GM12878 (cell line): ENCODE measurements around the gene KAZN. TPM values are rescaled to one million over a fixed set of nuclear protein-coding genes. Genes with fewer than 3 reads are reported as not detected.

Experiments used
- ATAC-seq: fragments of 200-7000 bp; cut with Tn5 transposase; 3 replicates; pipeline ENCODE4 v1.9.1; 2020; ENCODE audit warnings: mild to moderate bottlenecking, moderate library complexity
- BruUV-seq: library from RNA; stranded (reverse); fragments of 400-500 nt; replicated peaks from 2 replicates; lab custom pipeline; 2021; lab: Mats Ljungman, UMichigan
- CTCF ChIA-PET: fragments of 300-600 bp; sonication (Branson Sonifier 250); formaldehyde crosslinking; extraction: SDS; loops from one replicate; lab custom pipeline; 2021; ENCODE audit warnings: inconsistent platforms; lab: Yijun Ruan, JAX
- POLR2A ChIA-PET: fragments of 350-600 bp; formaldehyde crosslinking; extraction: SDS; loops from one replicate; lab custom pipeline; 2021; ENCODE audit warnings: inconsistent platforms; lab: Charles Lee
- RAD21 ChIA-PET: fragments of 300-600 bp; sonication (Branson Sonifier 250); formaldehyde crosslinking; loops from one replicate; lab custom pipeline; 2023; ENCODE audit warnings: antibody characterized with exemption; ENCODE audit not compliant: unreplicated experiment; lab: Charles Lee
- SMC1A ChIA-PET: fragments of 300-600 bp; sonication (Branson Sonifier 250); formaldehyde crosslinking; loops from one replicate; lab custom pipeline; 2023; ENCODE audit not compliant: unreplicated experiment, uncharacterized antibody; lab: Charles Lee
- DNase-seq: peaks from one replicate; pipeline ENCODE4 v3.0.0-alpha.2; 2011; ENCODE audit warnings: low read depth, low spot score
- FAIRE-seq: peaks from 3 replicates; lab custom pipeline; 2011; peaks lifted over from hg19 to GRCh38; lab: Jason Lieb, UNC
- H2AFZ ChIP-seq: 2 replicates; pipeline ENCODE4 v1.6.0; 2011; ENCODE audit warnings: low read depth, low read length, control low read depth; ENCODE audit not compliant: control insufficient read depth
- H3K27ac ChIP-seq: 2 replicates; pipeline ENCODE4 v1.5.1; 2011; ENCODE audit warnings: control low read depth; ENCODE audit not compliant: control insufficient read depth, insufficient read depth
- H3K27me3 ChIP-seq, 2 experiments: replicated peaks in 1 of 2; 2 replicates each; pipeline versions ENCODE4 v1.6.0 to v1.6.1; 2011; ENCODE audit warnings: low read length in 1 of 2; ENCODE audit not compliant: control insufficient read depth in 2 of 2, insufficient read depth in 2 of 2
- H3K36me3 ChIP-seq, 2 experiments: 2 replicates each; pipeline ENCODE4 v1.5.1; 2011; ENCODE audit warnings: low read length in 1 of 2; ENCODE audit not compliant: control insufficient read depth in 2 of 2, insufficient read depth in 2 of 2
- H3K4me1 ChIP-seq: 2 replicates; pipeline ENCODE4 v1.6.1; 2011; ENCODE audit warnings: mild to moderate bottlenecking, low read length, moderate library complexity, mixed read lengths; ENCODE audit not compliant: control insufficient read depth, insufficient read depth
- H3K4me2 ChIP-seq: 2 replicates; pipeline ENCODE4 v1.6.0; 2011; ENCODE audit warnings: control low read depth; ENCODE audit not compliant: control insufficient read depth, insufficient read depth
- H3K4me3 ChIP-seq: fragments of 200-600 bp; sonication (generic); 2 replicates; pipeline ENCODE4 v1.5.1; 2016
- H3K79me2 ChIP-seq: 2 replicates; pipeline ENCODE4 v1.6.0; 2011; ENCODE audit warnings: low read length; ENCODE audit not compliant: control insufficient read depth, insufficient read depth
- H3K9ac ChIP-seq: 2 replicates; pipeline ENCODE4 v1.8.0; 2011; ENCODE audit warnings: low read length, control low read depth, mixed read lengths; ENCODE audit not compliant: control insufficient read depth, insufficient read depth
- H3K9me3 ChIP-seq: replicated peaks from 3 replicates; pipeline ENCODE4 v1.5.1; 2011; ENCODE audit warnings: mild to moderate bottlenecking, low read length; ENCODE audit not compliant: control insufficient read depth, insufficient read depth
- H4K20me1 ChIP-seq: 2 replicates; pipeline ENCODE4 v1.6.0; 2011; ENCODE audit not compliant: control insufficient read depth, insufficient read depth
- CHD1 ChIP-seq: IDR thresholded peaks from 2 replicates; pipeline ENCODE4 v1.6.1; 2012; ENCODE audit warnings: low read depth, low read length, improper control_type of control experiment
- DPF2 ChIP-seq: fragments of 450-650 bp; IDR thresholded peaks from 2 replicates; pipeline ENCODE4 v1.6.1; 2017; ENCODE audit warnings: mild to moderate bottlenecking
- MLLT1 ChIP-seq: fragments of 450-650 bp; IDR thresholded peaks from 2 replicates; pipeline ENCODE4 v1.6.1; 2016; ENCODE audit warnings: mild to moderate bottlenecking
- NR2C1 ChIP-seq: fragments of 450-650 bp; IDR thresholded peaks from 2 replicates; pipeline ENCODE4 v1.6.1; 2017; ENCODE audit warnings: antibody characterized with exemption, mild to moderate bottlenecking, moderate library complexity
- PRDM15 ChIP-seq: fragments of 450-650 bp; formaldehyde crosslinking; IDR thresholded peaks from 2 replicates; pipeline ENCODE4 v1.4.0; 2020; ENCODE audit warnings: mild to moderate bottlenecking, moderate library complexity
- SMC3 ChIP-seq: IDR thresholded peaks from 2 replicates; pipeline ENCODE4 v1.6.1; 2011; ENCODE audit warnings: low read length, improper control_type of control experiment, borderline replicate concordance
- TBL1XR1 ChIP-seq: IDR thresholded peaks from 2 replicates; pipeline ENCODE4 v1.6.1; 2012; ENCODE audit warnings: low read depth, low read length, improper control_type of control experiment
- ZBTB40 ChIP-seq: fragments of 450-650 bp; IDR thresholded peaks from 2 replicates; pipeline ENCODE4 v1.6.1; 2016; ENCODE audit warnings: mild to moderate bottlenecking, moderate library complexity, borderline replicate concordance
- WGBS: methylation state at CpG from one replicate; pipeline ENCODE4 v1.1.6; 2016; ENCODE audit warnings: low lambda C conversion rate; ENCODE audit not compliant: insufficient replicate concordance, insufficient coverage; ENCODE audit errors: missing lambda C conversion rate; 5-methylcytosine and 5-hydroxymethylcytosine counted together
- in situ Hi-C: fragments of 300-500 bp; cut with MboI; formaldehyde crosslinking; loops from 9 replicates; pipeline ENCODE4 v1.14.3; 2018; ENCODE audit warnings: mixed read lengths
- intact Hi-C: fragments of 100-400 bp; cut with micrococcal nuclease; formaldehyde crosslinking; loops from one replicate; pipeline ENCODE4 v1.14.2; 2022; ENCODE audit not compliant: unreplicated experiment
- polyA plus RNA-seq, 11 experiments: library from polyadenylated mRNA; depleted of rRNA in 4 of 11; unstranded in 6 of 11; stranded (reverse) in 5 of 11; fragments of >200 nt; fragmentation: Nextera tagmentation in 4 of 11; fragmentation: Illumina TruSeq in 1 of 11; extraction: Ambion mirVana in 4 of 11; extraction: Trizol in 1 of 11; gene quantifications; 1 replicate in 1 of 11; 2 replicates in 10 of 11; pipeline versions ENCODE4 v1.2.1 to v1.2.3, GENCODE V29; 2011 to 2016; ENCODE audit warnings: inconsistent platforms in 2 of 11, missing spikeins in 2 of 11, low read depth in 1 of 11
- total RNA-seq, 4 experiments: library from RNA; depleted of rRNA in 3 of 4; stranded (reverse); fragments of >200 nt in 3 of 4; fragmentation: Illumina TruSeq in 1 of 4; extraction: Trizol in 1 of 4; gene quantifications; 2 replicates each; pipeline versions ENCODE4 v1.2.1 to v1.2.3, GENCODE V29; 2013 to 2021
- TF ChIP-seq, protein P1 (sequence below): fragments of 450-650 bp; IDR thresholded peaks from 2 replicates; pipeline ENCODE4 v1.6.1; 2017; ENCODE audit warnings: borderline replicate concordance

KAZN gene
- total and polyA plus RNA-seq, 10 of the 15 experiments (the other 5 are each of a cell fraction or from before 2014, with no cell fraction given), result 0.72 to 4.0 (median 1.2) TPM

GRCh38 chr1:14682941-14683621, 84.6 kb downstream of the KAZN start (continued):
- TF ChIP-seq PRDM15, result no peak
- TF ChIP-seq, protein P1, sequence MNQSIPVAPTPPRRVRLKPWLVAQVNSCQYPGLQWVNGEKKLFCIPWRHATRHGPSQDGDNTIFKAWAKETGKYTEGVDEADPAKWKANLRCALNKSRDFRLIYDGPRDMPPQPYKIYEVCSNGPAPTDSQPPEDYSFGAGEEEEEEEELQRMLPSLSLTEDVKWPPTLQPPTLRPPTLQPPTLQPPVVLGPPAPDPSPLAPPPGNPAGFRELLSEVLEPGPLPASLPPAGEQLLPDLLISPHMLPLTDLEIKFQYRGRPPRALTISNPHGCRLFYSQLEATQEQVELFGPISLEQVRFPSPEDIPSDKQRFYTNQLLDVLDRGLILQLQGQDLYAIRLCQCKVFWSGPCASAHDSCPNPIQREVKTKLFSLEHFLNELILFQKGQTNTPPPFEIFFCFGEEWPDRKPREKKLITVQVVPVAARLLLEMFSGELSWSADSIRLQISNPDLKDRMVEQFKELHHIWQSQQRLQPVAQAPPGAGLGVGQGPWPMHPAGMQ, result no peak

GRCh38 chr1:14685078-14685477, 86.6 kb downstream of the KAZN start:
- Histone ChIP-seq H3K4me1 (no peaks in the 10 kb centered on the region), H3K27ac (no peak overlapping the region), H3K9ac (no peak overlapping the region), H3K36me3 (no peaks in the 10 kb centered on the region), H3K4me2 (no peak overlapping the region), H2AFZ (no peak overlapping the region), H3K4me3 (no peak overlapping the region), H3K79me2 (no peaks in the 10 kb centered on the region), H4K20me1 (no peaks in the 10 kb centered on the region), H3K9me3 (peaks cover 2% of the 10 kb centered on the region; the same call in 1 of the 3 replicates), H3K27me3 (no peaks in the 10 kb centered on the region; a peak in 1 of 4 replicates)
- DNase-seq (no peak), FAIRE-seq (no peak), ATAC-seq (no peak)
- ChIA-PET RAD21 (no interaction called here), POLR2A (no interaction called here), SMC1A (no interaction called here), CTCF (no interaction called here)
- no TSS peak for BruUV-seq
- WGBS, result 43% methylated on average over 3 of the region's 3 CpGs
- TF ChIP-seq DPF2 (no peak), NR2C1 (no peak), MLLT1 (no peak), SMC3 (no peak), ZBTB40 (no peak), TBL1XR1 (no peak), CHD1 (no peak)
- intact Hi-C loops (no loop called here), in situ Hi-C loops (no loop called here)
